Stimulated activated naive CD8-positive, alpha-beta T cell treated with anti-CD3 and anti-CD28 coated beads, Interleukin-15, Interleukin-2, amounts not matched to agents 100 ng/mL and 50 ng/mL, for 24 hours (primary cell): ENCODE measurements around the gene SNCAIP.

Experiments used
- H3K27ac Mint-ChIP-seq: one replicate; pipeline ENCODE4 v1.8.0; 2021; ENCODE audit warnings: mild to moderate bottlenecking, mixed read lengths
- H3K27me3 Mint-ChIP-seq: one replicate; pipeline ENCODE4 v1.8.0; 2021; ENCODE audit warnings: mixed read lengths
- H3K36me3 Mint-ChIP-seq: one replicate; pipeline ENCODE4 v1.8.0; 2021; ENCODE audit warnings: low read depth, mixed read lengths
- H3K4me1 Mint-ChIP-seq: one replicate; pipeline ENCODE4 v1.8.0; 2021; ENCODE audit warnings: low read depth, mixed read lengths
- H3K4me3 Mint-ChIP-seq: one replicate; pipeline ENCODE4 v1.8.0; 2021; ENCODE audit warnings: mild to moderate bottlenecking, mixed read lengths
- H3K9me3 Mint-ChIP-seq: one replicate; pipeline ENCODE4 v1.8.0; 2021; ENCODE audit warnings: mixed read lengths

Gene SNCAIP

GRCh38 chr5:122311961-122312590, at the start of gene SNCAIP:
Gene SNCAIP (plus strand): TSS chr5:122312237. CDS start chr5:122391135, 78,898 bp downstream.
- Mint-ChIP-seq H3K27me3 (peaks cover 65% of the 10 kb centered on the region), H3K4me3 (peak within 1 kb of the TSS; percentile 32), H3K4me1 (peaks cover 8% of the 10 kb centered on the region), H3K9me3 (peaks cover 3% of the 10 kb centered on the region), H3K27ac (no peak within 1 kb of the TSS), H3K36me3 (no peaks in the 10 kb centered on the region)

GRCh38 chr5:122263352-122264030, 48.5 kb upstream of the SNCAIP start:
- Mint-ChIP-seq H3K4me3 (no peak overlapping the region), H3K36me3 (no peaks in the 10 kb centered on the region), H3K27me3 (peaks cover 5% of the 10 kb centered on the region), H3K9me3 (no peaks in the 10 kb centered on the region), H3K27ac (no peak overlapping the region), H3K4me1 (no peaks in the 10 kb centered on the region)

- Mint-ChIP-seq H3K36me3 (no peaks in the 10 kb centered on the region), H3K4me3 (no peak overlapping the region), H3K27ac (no peak overlapping the region), H3K9me3 (no peaks in the 10 kb centered on the region), H3K4me1 (no peaks in the 10 kb centered on the region), H3K27me3 (peaks cover 5% of the 10 kb centered on the region)
These were observed 47.4 kb upstream of the SNCAIP start for GRCh38 chr5:122264610-122265009.

GRCh38 chr5:122267185-122267584, 44.9 kb upstream of the SNCAIP start:
- H3K4me3 Mint-ChIP-seq = no peak overlapping the region
- no peak overlapping the region for H3K27ac Mint-ChIP-seq
- H3K9me3 Mint-ChIP-seq = peaks cover 8% of the 10 kb centered on the region
- no peaks in the 10 kb centered on the region for H3K36me3 Mint-ChIP-seq
- H3K27me3 Mint-ChIP-seq = peaks cover 5% of the 10 kb centered on the region
- H3K4me1 Mint-ChIP-seq = no peaks in the 10 kb centered on the region

GRCh38 chr5:122273696-122274095, 38.3 kb upstream of the SNCAIP start:
- Mint-ChIP-seq H3K27ac (no peak overlapping the region), H3K9me3 (peaks cover 8% of the 10 kb centered on the region), H3K4me1 (no peaks in the 10 kb centered on the region), H3K27me3 (no peaks in the 10 kb centered on the region), H3K4me3 (no peak overlapping the region), H3K36me3 (no peaks in the 10 kb centered on the region)

- H3K4me3 Mint-ChIP-seq = no peak overlapping the region
- H3K27me3 Mint-ChIP-seq = no peaks in the 10 kb centered on the region
- H3K4me1 Mint-ChIP-seq = no peaks in the 10 kb centered on the region
- H3K27ac Mint-ChIP-seq = no peak overlapping the region
- H3K9me3 Mint-ChIP-seq = peaks cover 18% of the 10 kb centered on the region
- no peaks in the 10 kb centered on the region for H3K36me3 Mint-ChIP-seq
These were observed 28.4 kb upstream of the SNCAIP start for GRCh38 chr5:122283592-122283991.

GRCh38 chr5:122286541-122286940, 25.5 kb upstream of the SNCAIP start:
- H3K27ac Mint-ChIP-seq = no peak overlapping the region
- no peak overlapping the region for H3K4me3 Mint-ChIP-seq
- no peaks in the 10 kb centered on the region for H3K36me3 Mint-ChIP-seq
- H3K27me3 Mint-ChIP-seq = no peaks in the 10 kb centered on the region
- H3K4me1 Mint-ChIP-seq = no peaks in the 10 kb centered on the region
- H3K9me3 Mint-ChIP-seq = peaks cover 18% of the 10 kb centered on the region

- Mint-ChIP-seq H3K27ac (no peak overlapping the region), H3K9me3 (peaks cover 18% of the 10 kb centered on the region), H3K4me3 (no peak overlapping the region), H3K27me3 (no peaks in the 10 kb centered on the region), H3K36me3 (no peaks in the 10 kb centered on the region), H3K4me1 (no peaks in the 10 kb centered on the region)
These were observed 24.9 kb upstream of the SNCAIP start for GRCh38 chr5:122287101-122287500.

- H3K36me3 Mint-ChIP-seq = no peaks in the 10 kb centered on the region
- no peak overlapping the region for H3K27ac Mint-ChIP-seq
- H3K27me3 Mint-ChIP-seq = no peaks in the 10 kb centered on the region
- no peaks in the 10 kb centered on the region for H3K4me1 Mint-ChIP-seq
- no peak overlapping the region for H3K4me3 Mint-ChIP-seq
- no peaks in the 10 kb centered on the region for H3K9me3 Mint-ChIP-seq
These were observed 20.8 kb upstream of the SNCAIP start for GRCh38 chr5:122291000-122291901.

GRCh38 chr5:122292332-122292731, 19.7 kb upstream of the SNCAIP start:
- no peak overlapping the region for H3K4me3 Mint-ChIP-seq
- H3K9me3 Mint-ChIP-seq = no peaks in the 10 kb centered on the region
- H3K4me1 Mint-ChIP-seq = no peaks in the 10 kb centered on the region
- no peak overlapping the region for H3K27ac Mint-ChIP-seq
- no peaks in the 10 kb centered on the region for H3K36me3 Mint-ChIP-seq
- H3K27me3 Mint-ChIP-seq = no peaks in the 10 kb centered on the region

- H3K36me3 Mint-ChIP-seq = no peaks in the 10 kb centered on the region
- H3K9me3 Mint-ChIP-seq = no peaks in the 10 kb centered on the region
- no peak overlapping the region for H3K4me3 Mint-ChIP-seq
- H3K27ac Mint-ChIP-seq = no peak overlapping the region
- no peaks in the 10 kb centered on the region for H3K4me1 Mint-ChIP-seq
- H3K27me3 Mint-ChIP-seq = no peaks in the 10 kb centered on the region
These were observed 16.9 kb upstream of the SNCAIP start for GRCh38 chr5:122295138-122295537.

GRCh38 chr5:122296871-122297270, 15.2 kb upstream of the SNCAIP start:
- Mint-ChIP-seq H3K27ac (no peak overlapping the region), H3K27me3 (no peaks in the 10 kb centered on the region), H3K36me3 (no peaks in the 10 kb centered on the region), H3K9me3 (no peaks in the 10 kb centered on the region), H3K4me3 (no peak overlapping the region), H3K4me1 (no peaks in the 10 kb centered on the region)

- H3K4me1 Mint-ChIP-seq = no peaks in the 10 kb centered on the region
- H3K36me3 Mint-ChIP-seq = no peaks in the 10 kb centered on the region
- H3K4me3 Mint-ChIP-seq = no peak overlapping the region
- no peaks in the 10 kb centered on the region for H3K9me3 Mint-ChIP-seq
- no peak overlapping the region for H3K27ac Mint-ChIP-seq
- no peaks in the 10 kb centered on the region for H3K27me3 Mint-ChIP-seq
These were observed 14.3 kb upstream of the SNCAIP start for GRCh38 chr5:122297587-122298298.

- H3K27ac Mint-ChIP-seq = no peak overlapping the region
- H3K4me1 Mint-ChIP-seq = no peaks in the 10 kb centered on the region
- H3K9me3 Mint-ChIP-seq = no peaks in the 10 kb centered on the region
- no peaks in the 10 kb centered on the region for H3K27me3 Mint-ChIP-seq
- H3K36me3 Mint-ChIP-seq = no peaks in the 10 kb centered on the region
- no peak overlapping the region for H3K4me3 Mint-ChIP-seq
These were observed 11.7 kb upstream of the SNCAIP start for GRCh38 chr5:122300374-122300773.

GRCh38 chr5:122301016-122301415, 11.0 kb upstream of the SNCAIP start:
- Mint-ChIP-seq H3K36me3 (no peaks in the 10 kb centered on the region), H3K27me3 (no peaks in the 10 kb centered on the region), H3K9me3 (no peaks in the 10 kb centered on the region), H3K4me1 (no peaks in the 10 kb centered on the region), H3K4me3 (no peak overlapping the region), H3K27ac (no peak overlapping the region)
